WI38 (cell line): ENCODE measurements around the gene TANGO2.

Experiments
- H3K4me3 ChIP-seq: 2 replicates; pipeline ENCODE4 v1.5.1; 2011; ENCODE audit warnings: low read depth, mild to moderate bottlenecking, control low read depth, low read length
- TF ChIP-seq, protein P1 (sequence below): IDR thresholded peaks from 2 replicates; pipeline ENCODE4 v1.5.1; 2012; ENCODE audit warnings: low read depth, mild to moderate bottlenecking, control low read depth, low read length

TANGO2 gene

DNA sequence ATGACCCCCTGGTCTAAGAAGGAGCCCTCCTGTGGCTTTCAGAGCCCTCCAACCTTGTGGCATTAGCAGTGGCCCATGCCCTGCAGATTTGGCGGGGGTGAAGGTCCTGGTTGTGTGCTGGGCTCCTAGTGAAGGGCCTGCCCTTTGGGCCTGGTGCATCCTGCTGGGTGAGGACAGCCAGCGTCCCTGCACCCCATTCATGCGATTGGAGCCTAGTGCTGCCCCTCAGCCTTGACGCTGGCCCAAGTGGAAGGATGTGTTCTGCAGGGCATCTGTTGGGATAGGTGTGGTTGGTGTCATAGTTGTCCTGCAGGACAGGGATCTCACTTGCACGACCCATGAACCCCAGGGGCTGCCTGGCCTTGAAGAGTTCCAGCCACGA is 31.0 kb downstream of the TANGO2 start:
- TF ChIP-seq, protein P1, sequence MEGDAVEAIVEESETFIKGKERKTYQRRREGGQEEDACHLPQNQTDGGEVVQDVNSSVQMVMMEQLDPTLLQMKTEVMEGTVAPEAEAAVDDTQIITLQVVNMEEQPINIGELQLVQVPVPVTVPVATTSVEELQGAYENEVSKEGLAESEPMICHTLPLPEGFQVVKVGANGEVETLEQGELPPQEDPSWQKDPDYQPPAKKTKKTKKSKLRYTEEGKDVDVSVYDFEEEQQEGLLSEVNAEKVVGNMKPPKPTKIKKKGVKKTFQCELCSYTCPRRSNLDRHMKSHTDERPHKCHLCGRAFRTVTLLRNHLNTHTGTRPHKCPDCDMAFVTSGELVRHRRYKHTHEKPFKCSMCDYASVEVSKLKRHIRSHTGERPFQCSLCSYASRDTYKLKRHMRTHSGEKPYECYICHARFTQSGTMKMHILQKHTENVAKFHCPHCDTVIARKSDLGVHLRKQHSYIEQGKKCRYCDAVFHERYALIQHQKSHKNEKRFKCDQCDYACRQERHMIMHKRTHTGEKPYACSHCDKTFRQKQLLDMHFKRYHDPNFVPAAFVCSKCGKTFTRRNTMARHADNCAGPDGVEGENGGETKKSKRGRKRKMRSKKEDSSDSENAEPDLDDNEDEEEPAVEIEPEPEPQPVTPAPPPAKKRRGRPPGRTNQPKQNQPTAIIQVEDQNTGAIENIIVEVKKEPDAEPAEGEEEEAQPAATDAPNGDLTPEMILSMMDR = no peak
- no peak overlapping the region for H3K4me3 ChIP-seq

DNA sequence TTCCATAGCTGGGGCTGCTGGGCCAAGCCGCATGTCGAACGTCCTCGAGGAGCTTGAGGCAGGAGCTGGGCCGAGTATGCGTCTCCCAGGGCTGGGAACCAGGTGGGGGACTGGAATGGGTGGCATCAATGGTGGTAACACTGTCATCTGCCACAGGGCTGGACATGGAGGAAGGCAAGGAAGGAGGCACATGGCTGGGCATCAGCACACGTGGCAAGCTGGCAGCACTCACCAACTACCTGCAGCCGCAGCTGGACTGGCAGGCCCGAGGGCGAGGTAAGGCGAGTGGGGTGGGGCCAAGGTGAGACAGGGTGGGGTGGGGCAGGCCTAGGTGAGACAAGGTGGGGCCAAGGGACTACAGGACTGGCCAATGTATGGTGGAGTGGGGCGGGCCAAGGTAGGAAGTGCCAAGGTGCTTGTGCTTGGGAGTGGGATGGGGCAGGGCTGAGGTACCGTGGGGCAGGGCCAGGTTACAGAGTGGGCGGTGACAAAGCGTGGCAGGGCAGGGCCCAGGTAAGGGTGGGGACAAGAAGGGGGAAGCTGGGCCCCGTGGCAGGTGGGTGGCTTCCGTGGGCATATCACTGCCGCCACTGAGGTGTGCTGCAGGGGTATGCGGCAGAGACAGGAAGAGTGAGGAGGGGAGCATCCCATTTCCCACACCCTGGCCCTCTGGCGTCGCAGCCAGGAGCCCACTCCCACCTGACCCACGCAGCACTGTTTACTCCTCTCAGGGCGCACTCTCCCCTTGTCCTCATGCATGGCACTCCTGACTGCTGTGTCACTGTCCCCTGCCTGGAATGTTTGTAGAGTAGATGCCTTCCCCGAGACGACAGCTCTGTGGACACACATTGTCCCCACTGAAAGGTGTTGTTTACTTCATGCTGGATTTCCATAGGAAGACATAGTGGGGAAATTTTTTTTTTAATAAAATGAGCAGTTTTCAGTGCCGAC is 31.7 kb downstream of the TANGO2 start:
- H3K4me3 ChIP-seq = no peak overlapping the region
- TF ChIP-seq, protein P1 = no peak

DNA sequence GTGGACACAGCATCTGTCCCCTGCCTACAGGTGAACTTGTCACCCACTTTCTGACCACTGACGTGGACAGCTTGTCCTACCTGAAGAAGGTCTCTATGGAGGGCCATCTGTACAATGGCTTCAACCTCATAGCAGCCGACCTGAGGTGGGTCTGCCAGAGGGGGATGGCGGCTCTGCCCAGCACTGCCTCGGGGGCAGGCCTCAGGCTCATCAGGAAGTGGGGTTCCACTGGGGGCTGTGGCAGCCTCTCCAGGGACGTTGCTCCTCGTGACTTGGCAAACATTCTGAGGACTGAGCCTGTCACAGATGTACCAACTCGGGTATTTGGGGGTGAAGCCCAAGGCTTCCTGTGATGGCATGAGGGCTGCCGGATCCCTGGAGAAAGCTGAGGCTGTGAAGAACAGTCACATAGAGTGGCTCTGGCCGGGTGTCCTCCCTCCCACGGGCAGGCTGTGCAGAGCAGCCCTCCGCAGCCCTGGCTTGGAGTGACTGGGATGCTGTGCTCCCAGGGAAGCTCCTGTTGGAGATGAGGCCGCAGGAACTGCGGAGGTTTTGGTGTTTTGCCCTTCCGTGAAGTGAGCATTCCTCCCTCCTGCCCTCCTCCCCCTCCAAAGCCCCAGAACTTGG is 32.6 kb downstream of the TANGO2 start:
- H3K4me3 ChIP-seq = no peak overlapping the region
- TF ChIP-seq, protein P1 = no peak

DNA sequence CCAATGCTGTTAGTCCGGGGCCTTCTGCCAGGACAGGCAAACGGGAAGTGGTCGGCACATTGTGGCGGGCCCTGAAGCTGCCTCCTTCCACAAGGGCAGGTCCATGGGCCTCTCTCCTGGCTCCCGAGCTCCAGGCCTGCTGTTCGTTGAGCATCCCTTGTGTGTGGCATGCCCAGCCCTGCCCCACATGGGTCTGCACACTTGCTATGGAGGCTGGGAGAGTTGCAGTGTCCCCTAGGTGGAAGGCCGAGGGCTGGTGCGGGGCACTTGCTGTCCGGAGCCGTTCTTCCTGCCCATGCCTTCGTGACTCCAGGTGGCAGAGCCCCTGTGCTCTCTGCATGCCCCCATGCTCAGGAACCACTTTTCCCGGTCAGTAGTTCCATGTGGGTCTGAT is 33.1 kb downstream of the TANGO2 start:
- H3K4me3 ChIP-seq = no peak overlapping the region
- TF ChIP-seq, protein P1 = no peak

DNA sequence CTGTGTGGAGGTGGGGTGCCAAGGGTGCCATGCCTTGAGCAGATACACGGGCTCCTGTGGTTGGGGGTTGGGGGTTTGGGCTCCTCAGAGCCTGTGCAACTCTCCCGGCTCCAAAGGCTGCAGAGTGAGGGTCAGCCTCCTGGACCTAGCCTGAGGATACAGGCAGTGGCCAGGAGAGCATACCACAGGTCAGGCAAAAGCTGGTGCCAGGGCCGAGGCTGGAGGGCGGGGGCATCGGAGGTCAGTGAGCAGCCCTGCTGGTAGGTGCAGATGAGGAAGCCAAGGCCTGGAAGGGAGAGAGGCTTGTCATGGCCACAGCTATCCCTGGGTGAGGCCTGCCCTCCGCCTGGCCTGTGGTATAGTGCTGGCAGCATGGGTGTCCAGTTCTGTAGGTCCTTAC is 33.6 kb downstream of the TANGO2 start:
- no peak overlapping the region for H3K4me3 ChIP-seq
- TF ChIP-seq, protein P1 = no peak

DNA sequence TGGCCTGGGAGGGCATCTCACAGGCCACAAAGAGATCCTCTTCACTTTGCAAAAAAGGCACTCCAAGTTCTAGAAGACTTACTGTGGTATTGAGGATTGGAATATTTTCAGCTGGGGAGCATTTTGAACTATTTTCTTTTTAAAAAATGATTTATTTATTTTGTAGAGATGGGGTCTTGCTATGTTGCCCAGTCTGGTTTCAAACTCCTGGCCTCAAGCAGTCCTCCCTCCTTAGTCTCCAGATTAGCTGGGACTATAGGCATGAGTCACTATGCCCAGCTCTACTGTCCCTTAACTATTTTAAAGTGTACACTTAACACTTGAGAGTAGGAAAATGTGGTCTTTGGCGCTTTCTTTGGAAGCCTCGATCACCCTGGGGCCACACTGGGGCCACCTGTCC is 34.2 kb downstream of the TANGO2 start:
- TF ChIP-seq, protein P1 = no peak
- H3K4me3 ChIP-seq = no peak overlapping the region

DNA sequence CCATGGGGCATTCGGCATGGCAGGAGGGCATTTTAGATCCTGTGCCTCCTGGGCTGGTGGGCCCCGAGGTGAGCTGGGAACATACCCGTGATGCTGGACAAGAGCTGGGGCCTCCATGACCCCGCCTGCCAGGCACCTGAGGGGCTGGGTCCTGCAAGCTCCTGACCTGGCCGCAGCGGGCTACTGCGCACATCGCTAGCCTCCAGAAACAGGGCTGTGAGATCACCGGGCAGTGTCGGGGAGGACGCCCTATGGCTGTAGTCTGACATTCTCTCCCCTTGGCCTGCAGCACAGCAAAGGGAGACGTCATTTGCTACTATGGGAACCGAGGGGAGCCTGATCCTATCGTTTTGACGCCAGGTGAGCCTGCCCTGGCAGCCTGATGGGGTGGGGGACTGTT is 34.7 kb downstream of the TANGO2 start:
- H3K4me3 ChIP-seq = no peak overlapping the region
- TF ChIP-seq, protein P1 = no peak
